ENCODE data around the gene TACR1.
"Not testable (repeated sequence)": the region's sequence is repeated elsewhere in the genome, so short reads cannot be mapped to it uniquely, and the experiment has no call there.

TACR1 gene, protein sequence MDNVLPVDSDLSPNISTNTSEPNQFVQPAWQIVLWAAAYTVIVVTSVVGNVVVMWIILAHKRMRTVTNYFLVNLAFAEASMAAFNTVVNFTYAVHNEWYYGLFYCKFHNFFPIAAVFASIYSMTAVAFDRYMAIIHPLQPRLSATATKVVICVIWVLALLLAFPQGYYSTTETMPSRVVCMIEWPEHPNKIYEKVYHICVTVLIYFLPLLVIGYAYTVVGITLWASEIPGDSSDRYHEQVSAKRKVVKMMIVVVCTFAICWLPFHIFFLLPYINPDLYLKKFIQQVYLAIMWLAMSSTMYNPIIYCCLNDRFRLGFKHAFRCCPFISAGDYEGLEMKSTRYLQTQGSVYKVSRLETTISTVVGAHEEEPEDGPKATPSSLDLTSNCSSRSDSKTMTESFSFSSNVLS

DNA sequence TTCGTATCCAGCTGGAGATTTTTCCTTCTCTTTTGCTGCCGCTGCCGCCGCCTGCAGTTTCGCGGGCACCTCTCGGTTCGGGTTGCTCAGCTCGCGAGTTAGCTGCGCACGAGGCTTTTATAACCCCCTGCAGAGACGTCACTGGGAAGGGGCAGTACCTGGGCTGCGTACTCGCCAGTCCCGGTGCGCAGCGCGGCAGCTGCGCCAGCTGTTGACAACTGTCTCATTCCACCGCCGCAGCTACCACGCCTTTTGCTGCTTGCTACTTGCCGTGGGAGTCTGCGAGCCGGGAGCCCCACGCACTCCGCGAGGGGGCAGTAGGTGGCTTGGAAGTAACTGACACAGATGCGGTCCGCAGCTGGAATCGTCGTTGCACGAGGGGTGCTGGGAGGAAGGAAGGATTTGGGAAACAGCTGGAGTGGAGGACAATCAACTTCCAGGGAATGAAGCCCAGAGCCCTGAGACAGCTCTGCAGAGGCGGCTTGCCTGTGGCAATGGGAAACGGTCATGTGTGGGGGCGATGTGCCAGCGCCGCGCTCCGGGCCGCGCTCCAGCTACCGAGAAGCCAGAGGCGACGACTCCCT lies at the start of gene TACR1:
Gene TACR1 (minus strand): TSS at position 93 of the 584 bp plus-strand sequence. CDS start 586 bp downstream, outside the sequence.
- no peak for DNase-seq

DNA sequence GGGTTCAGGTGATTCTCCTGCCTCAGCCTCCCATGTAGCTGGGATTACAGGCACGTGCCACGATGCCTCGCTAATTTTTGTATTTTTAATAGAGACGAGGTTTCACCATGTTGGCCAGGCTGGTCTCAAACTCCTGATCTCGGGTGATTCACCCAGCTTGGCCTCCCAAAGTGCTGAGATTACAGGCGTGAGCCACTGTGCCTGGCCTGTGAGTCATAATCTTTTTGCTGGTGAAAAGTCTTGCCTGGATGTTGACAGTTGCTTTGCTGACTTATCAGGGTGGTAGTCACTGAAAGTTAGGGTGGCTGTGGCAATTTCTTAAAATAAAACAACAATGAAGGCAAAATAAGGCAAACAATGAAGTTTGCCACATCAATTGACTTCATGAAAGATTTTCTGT lies 49.3 kb upstream of the TACR1 start:
- not testable (repeated sequence) for DNase-seq

DNA sequence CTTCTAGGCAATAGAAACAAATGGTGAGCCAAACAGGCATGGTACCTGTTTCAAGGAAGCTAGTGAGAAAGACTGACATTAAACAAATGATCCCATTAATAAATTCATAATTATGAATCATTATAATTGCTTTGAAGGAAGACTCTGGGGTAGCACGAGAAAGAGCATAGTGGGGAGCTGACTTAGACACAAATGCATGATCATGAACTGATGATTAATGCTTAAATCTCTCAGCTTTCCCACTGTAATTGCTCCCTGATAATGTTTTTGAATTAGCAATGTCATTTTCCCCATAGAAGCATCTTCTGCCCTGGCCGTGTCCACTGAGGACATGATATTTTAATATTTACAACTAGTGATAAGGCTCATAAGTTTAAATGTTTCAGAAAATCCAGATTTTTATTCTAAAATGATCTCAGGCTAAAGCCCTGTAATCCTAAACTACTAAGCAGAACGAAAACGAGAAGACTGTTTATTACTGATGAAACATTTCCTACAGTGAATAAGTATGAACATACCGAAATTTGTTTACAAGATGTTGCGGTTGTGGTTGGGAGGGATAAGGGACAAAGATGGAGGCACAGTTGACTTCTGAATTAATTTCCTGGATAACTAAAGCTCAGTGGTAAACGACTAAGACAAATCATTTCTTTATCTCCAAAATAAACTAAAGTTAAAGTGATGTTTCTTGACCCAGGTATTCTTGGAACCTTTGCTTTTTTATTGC lies 47.3 kb upstream of the TACR1 start:
- no peak for DNase-seq

DNA sequence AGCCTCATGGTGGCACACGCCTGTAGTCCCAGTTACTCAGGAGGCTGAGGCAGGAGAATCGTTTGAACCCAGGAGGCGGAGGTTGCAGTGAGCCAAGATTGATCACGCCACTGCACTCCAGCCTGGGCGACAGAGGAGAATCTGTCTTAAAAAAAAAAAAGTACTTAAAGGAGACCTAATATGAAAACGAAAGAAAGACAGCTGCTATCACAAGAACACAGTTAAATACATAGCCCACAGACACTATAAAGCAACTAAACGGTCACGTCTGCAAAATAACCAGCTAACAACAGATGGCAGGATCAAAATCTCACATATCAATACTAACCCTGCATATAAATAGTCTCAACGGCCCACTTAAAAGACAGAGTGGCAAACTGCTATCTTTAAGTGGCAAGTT lies 43.9 kb upstream of the TACR1 start:
- peak; percentile 58 for DNase-seq

DNA sequence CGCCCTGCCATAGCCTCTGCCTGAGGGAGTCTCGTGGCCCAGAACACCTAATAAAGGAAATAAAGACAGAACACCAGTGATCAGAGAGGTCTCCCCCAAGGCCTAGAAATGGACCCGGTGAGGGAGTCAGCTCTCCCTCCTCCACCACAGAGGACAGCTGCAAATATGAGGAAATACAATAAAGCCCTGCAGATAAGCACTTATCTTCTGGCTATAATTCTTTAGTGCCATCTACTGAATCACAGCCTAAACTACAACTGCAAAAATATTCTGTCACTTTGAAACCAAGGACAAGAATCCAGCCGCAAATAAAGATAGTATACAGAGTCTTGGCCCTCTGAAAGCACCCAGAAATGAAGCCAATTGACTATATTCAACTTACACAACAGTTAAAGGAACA lies 42.4 kb upstream of the TACR1 start:
- no peak for DNase-seq

DNA sequence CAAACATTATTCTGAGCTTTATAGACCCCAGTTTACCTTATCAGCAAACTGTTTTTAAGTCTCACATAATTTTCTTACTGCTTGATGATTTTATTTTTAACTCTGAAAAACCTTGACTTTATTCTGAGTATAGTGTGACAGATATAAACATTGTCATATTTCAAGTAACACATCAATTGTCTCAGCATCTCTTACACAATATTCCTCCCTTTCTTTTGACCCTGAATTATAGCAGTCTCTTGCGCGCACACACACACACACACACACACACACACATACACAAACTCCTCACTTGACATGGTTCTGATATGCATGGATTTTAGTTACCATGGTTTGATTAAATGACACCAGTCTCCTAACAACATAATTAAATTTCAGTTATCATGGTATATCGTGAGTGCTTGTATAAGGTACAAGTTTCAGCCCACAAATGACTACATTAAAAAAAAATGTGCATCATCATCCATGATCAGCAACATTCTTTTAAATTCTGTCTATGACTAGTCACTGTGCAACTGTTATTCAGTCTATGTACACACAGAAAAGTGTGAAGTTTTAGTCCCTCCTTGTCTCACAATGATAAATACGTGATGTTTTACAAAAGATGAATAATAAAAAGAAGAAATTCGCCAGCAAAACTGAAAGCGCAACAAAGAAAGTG lies 39.5 kb upstream of the TACR1 start:
- no peak for DNase-seq

DNA sequence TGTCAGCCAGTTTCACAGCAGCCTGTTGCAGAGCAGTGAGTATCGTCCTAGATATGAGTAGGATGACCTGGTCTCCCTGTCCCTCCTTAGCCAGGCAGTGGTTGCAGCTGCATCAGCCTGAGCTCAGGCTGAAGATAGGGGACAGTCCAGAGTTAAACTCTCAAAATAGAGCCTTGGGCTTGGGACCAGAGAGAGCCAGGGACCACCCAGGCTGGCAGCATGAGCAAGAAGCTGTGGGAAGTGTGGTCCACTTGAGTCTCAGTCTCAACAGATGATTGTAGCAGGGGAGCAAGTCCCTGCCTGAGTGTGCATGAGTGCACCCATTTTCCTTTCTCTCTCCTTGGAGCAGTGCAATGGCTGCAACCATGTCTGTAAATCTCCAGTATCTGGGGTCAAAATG lies 38.0 kb upstream of the TACR1 start:
- no peak for DNase-seq

DNA sequence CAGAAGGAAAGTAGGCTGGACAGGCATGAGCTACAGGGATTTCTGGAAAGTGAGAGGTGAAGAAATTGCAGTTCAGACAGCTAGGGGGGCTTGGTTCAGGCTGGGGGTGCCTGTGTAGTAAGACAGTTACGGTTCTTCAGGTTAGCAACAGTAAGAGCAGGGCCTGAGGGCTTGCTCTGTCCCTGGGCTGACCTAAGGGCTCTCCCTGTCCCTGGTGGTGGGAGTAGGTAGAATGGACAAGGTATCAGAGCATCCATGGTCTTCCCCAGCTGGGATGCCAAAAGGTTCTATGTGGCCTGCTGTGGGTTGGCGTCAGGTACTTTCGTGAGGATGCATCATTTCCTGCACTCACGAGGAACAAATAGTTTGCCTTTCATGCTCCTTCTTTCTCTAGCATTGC lies 34.6 kb upstream of the TACR1 start:
- DNase-seq: no peak

DNA sequence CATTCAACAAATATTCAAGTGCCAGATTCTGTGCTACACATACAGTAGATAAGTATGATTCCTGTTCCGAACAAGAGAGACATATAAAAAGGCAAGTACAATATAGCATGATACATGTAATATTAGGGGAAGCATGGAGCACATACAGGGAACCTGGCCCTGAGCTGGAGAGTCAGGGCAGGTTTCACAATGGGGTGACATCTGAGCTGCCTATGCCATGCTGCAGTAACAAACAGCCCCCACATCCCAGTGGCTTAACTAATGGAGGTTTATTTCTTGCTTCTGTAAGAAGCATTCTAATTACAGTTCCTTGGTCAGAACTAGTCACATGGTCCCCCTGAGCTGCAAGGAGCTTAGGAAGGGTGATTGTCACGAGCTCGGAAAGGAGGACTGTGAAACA lies 27.3 kb upstream of the TACR1 start:
- no peak for DNase-seq

DNA sequence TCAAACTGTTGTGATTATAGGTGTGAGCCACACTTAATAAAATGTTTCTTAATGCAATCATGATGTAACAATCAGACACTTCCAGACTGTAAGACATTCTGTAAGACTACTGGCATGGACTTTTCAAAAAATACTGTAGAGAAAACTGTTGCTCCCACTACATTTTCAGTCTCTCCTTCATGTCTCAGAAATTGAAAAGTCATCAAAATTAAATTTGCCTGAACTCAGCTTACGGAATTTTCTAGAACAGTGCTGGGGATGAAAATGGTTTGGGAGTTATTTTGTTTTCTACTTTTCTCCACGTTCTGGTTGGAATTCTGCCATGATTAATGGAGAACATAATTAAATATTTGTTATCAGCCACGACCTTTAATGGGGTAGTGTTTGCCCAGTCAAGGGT lies 26.8 kb upstream of the TACR1 start:
- no peak for DNase-seq

DNA sequence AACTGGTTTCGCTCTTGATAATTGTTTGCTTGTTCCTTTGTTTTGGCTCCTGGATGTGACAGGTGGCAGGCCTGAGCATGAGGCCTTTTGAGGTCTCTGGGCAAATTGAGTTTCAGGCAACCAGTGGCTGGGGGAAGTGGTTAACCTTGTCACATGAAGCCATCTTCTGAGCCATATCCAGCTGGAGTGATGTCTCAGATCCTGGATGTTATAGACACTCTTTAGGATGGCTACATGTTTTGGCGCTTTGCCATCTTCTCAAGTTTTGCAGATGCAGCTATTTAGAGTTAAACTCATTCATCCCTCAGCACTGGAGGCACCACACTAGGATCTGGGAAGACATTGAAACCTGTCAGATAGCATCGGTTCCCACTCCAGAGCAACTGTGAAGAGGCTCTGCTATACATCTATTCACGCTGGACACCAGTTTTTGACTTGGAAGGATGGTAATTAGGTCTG lies 25.3 kb upstream of the TACR1 start:
- no peak for DNase-seq

DNA sequence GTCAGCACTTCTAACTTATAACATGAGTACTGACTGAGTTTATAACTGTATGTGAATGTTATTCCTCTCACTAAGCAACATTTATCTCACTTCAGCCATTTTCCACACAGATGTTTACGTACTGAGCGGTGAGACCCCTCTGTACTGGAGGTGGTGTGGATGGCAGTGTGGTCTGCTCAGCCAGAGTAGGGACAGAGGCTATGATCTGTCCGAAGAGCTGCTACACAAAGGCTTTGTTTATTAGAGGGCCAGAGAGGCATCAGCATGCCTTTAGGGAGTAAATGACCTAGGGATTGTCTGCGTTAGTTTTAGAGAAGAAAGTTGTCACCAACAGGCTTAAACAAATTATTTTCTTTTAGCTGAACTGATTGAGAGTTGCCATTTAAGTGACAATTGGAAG lies 23.2 kb upstream of the TACR1 start:
- DNase-seq: no peak

DNA sequence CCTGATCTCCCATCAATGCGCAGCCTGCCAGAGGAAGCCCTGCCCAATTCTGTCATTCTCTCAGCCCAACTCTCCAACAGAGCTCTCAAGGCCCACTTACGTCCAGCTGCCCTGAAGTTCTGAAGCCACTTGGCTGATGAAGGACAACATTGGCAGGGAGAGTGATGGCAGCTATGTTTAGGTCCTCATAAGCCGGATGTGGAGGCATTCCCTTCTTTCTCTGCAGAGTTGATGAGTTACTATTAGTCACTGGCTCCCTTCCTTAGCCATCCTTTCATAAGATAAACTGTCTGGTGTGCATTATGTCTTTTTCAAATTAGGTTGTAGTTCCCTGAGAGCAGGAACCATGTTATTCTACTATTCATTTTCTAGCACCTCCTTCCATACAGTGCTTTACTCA lies 22.5 kb upstream of the TACR1 start:
- no peak for DNase-seq

DNA sequence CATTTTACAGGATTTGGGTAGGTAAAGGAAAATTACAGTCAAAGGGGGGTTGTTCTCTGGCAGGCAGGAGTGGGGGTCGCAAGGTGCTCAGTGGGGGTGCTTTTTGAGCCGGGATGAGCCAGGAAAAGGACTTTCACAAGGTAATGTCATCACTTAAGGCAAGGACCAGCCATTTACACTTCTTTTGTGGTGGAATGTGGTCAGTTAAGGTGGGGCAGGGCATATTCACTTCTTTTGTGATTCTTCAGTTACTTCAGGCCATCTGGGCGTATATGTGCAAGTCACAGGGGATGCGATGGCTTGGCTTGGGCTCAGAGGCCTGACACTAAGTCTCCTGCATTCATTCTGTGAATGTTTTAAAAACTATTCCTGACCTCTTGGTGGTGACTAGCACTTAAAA lies 19.9 kb upstream of the TACR1 start:
- DNase-seq: not testable (repeated sequence)

DNA sequence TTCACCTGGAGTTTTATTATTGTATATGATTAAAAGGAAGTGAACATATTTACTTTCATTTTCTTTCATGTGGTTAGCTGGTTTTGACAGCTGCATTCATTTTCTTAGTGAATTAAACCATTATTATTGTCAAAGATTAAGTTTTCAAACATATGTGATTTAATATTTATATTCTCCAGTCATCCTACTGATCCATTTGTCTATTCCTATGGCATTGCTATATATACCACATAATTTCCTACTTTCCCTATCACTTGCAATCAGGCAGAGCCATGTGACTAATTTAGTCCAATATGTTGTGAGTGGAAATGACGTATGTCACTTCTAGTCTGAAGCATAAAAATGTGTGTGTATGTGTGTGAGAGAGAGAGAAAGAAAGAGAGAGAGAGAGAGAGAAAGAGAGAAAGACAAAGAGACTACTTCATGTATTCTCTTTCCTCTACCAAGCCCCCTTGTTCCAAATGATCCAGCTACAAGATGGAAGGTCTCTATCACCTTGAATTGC lies 12.0 kb upstream of the TACR1 start:
- DNase-seq: no peak

DNA sequence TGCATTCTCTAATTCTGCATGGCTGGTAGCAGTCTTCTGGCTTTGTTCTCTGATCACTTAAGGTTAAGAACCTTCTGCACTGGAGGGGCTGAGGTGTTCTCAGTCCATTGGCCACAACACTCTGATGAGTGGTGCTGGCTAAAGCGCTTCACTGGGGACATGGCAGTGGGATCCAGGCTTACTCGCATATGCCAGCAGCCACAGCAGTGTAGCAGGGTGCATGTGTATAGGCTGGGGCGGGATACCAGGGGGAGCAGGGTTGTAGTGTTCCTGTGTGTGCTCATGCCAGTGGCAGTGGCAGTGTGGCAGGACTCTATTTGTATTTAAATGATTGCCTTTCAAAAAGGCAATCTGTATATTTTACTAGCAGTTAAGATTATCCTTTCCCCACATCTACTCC lies 11.1 kb upstream of the TACR1 start:
- no peak for DNase-seq

DNA sequence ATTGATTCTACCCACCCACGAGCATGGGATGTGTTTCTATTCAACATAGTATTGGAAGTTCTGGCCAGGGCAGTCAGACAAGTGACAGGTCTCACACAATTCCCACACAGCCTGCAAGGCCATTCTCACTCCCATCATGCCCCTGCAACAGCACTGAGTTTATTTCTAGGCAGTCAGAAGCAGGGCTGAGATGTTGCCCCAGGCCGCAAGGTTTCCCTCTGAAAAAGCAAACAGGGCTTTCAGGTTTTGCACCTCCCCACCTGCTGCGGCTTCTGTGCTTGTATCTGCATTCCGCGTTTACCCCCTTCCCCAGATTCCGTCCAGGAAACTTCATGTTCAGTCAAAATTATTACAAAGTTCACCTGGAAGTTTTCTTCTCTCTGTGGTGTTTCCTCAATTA lies 9.4 kb upstream of the TACR1 start:
- DNase-seq: no peak

DNA sequence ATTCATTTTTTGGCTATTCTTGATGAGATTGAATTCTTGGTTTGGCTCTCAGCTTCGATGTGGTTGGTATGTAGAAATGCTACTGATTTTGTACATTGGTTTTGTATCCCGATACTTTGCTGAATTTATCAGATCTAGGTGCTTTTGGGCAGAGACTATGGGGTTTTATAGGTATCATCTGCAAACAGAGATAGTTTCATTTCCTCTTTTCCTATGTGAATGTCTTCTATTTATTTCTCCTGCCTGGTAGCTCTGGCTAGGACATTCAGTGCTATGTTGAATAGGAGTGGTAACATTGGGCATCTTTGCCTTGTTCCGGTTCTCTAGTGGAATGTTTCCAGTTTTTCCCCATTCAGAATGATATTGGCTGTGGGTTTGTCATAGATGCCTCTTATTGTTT lies 5.5 kb upstream of the TACR1 start:
- DNase-seq: no peak

DNA sequence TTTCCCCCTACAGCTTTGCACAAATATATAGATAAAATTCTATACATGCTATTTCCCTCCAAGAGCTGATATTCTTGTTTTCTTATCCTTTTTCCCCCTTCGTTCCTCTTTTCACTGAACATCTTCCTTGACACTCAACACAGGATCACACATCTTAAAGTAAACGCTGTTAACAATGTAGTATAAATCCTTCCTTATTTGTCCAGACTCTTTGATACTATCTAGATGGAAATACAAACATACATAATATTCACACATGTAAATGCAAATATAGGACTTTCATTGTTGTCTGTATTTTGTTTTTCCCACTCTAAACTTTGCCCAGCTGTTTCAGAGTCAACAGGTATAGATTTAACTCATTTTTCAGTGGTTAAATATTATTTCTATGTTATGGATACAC lies 3.0 kb upstream of the TACR1 start:
- DNase-seq: no peak

DNA sequence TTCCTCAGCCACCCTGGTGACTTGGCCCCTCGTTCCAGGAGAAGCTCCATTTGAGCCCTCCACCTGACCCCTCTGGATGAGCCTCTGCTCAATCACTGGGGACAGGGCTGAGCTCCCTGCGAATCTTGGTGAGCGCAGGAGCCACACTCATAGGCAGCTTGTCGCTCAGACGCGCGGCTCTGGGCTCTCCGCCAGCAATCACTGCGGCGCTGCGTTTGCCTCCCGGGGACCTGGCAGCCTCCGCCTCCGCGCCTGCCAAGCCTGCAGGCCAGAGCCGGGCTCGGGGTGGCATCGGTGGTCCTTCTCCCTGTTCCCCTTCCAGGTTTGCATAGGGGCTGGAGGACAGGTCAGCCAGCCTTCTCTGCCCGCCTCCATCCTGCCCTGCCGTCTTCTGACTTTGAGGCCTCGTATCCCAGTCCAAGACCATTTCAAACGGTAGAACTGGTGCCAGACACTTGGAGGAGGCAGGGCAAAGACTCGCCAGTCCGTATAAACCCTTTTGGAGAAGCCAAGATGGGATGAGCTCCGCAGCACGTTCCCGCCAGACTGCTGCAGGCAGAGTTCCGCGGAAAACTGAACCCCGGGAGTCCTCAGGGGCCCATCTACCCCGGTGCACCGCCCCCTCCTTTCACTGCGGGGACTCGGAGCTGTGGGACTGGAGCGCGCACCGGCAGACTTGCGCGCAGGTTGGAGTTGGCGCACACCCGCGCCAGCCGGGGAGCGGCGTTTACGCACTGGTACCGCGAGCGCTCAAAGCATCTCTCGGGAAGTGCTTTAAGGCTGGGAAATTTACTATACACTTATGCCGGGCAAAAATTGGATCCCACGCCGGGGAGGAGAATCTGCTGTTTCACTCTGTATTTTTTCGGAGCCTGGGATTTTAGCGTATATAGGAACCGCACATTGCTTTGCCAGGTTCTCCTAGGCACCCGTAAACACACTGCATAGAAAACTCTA lies 1.1 kb upstream of the TACR1 start:
- no peak for DNase-seq

DNA sequence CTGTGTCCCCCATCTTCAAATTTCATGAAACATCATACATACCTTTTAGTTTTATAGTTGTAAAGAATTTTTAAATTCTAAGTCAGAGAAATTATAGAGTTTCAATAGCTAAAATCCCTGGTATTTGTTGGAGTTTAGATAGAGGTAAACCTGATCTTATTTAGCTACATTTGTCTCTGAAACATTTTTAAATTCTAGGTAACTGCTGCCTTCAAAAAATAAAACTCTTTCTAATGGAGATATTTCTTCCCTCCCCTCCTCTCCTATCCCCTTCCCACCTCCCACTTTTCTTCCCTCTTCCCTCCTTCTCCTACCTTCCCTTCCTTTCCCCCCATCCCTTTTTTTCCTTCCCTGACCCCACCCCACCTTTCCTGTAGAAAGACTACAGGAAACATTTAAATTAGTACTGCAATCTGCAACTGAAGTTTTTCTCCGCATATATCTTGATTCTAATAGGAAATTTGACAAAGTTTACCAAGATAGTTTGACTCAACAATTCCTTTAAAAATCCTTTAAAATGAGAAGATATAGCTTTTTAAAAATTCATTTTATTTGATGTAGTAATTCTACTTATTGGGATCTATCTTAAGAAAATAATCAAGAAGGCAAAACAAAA lies 4.1 kb downstream of the TACR1 start:
- no peak for DNase-seq
